ENCODE results near the gene TNFRSF1B. TPM values are rescaled to one million over a fixed set of nuclear protein-coding genes. Genes with fewer than 3 reads are reported as not detected.

Gene TNFRSF1B
- 9.9 TPM for total RNA-seq

- H3K36me3 ChIP-seq (ENCODE audit: control insufficient read depth in 3 of 3, insufficient read depth in 3 of 3, low read length in 3 of 3), result no peaks in the 10 kb centered on the region
- peaks cover 28 to 64% (median 47%) of the 10 kb centered on the region in 3 donors for H3K4me1 ChIP-seq (ENCODE audit: control insufficient read depth in 3 of 3, insufficient read depth in 3 of 3, low read length in 3 of 3)
- H3K9ac ChIP-seq (ENCODE audit: low read depth in 1 of 3, low read length in 3 of 3), result peak within 1 kb of the TSS; percentile 65 to 84 (median 83)
- peak within 1 kb of the TSS; percentile 75 to 76 (median 75) for H3K4me3 ChIP-seq (ENCODE audit: low read length in 3 of 3)
- H3K27ac ChIP-seq (ENCODE audit: low read depth, low read length), result peak within 1 kb of the TSS; percentile 83
- no peaks in the 10 kb centered on the region for H3K9me3 ChIP-seq (ENCODE audit: control insufficient read depth in 3 of 3, low read length in 3 of 3)
- H3K27me3 ChIP-seq (ENCODE audit: control insufficient read depth in 3 of 3, insufficient read depth in 3 of 3, low read length in 3 of 3), result no peaks in the 10 kb centered on the region
Observed at GRCh38 chr1:12166834-12167492, at the start of gene TNFRSF1B. Gene TNFRSF1B (plus strand): TSS chr1:12166991. CDS start chr1:12167092, 101 bp downstream.

DNA sequence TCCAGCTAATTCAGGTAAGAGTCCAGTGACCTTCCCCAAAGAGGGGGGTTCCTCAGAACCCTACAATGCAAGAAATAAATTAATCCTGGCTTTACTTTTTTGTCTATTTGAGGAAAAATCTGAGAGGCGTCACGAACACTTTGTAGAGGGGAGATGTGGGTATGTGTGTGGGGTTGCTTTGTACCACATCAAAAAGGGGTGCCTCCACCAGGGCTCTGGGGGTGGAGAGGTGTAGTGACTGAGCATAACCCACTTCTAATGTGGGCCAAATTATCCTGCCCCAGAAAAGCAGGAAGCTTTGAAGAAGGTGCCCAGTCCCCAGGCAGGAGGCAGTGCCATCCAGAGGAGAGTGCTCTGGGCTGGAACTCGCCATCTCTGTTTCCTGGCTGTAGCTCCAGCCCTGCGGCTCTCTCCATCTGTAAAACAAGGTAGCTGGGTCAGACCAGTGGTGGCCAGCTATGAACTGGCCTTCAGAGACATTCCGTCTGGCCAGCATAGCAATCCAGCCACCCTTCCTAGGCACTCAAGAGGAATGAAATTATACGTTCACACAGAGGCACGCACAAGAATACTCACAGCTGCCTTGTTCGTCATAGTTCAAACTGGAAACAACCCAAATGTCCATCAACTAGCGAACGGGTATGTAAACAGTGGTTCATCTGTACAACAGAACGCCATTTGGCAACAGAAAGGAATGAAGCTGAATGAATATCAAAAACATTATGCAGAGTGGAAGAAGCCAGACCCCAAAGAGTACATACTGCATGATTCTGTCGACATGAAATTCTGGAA is 45.4 kb upstream of the TNFRSF1B start:
- H3K9me3 ChIP-seq (ENCODE audit: control insufficient read depth in 3 of 3, low read length in 3 of 3), result no peaks in the 10 kb centered on the region
- no peak overlapping the region for H3K4me3 ChIP-seq (ENCODE audit: low read length in 3 of 3)
- H3K27ac ChIP-seq (ENCODE audit: low read depth, low read length), result no peak overlapping the region
- H3K36me3 ChIP-seq (ENCODE audit: control insufficient read depth in 3 of 3, insufficient read depth in 3 of 3, low read length in 3 of 3), result no peaks in the 10 kb centered on the region
- no peak overlapping the region for H3K9ac ChIP-seq (ENCODE audit: low read depth in 1 of 3, low read length in 3 of 3)
- peaks cover 8 to 16% (median 11%) of the 10 kb centered on the region in 3 donors for H3K4me1 ChIP-seq (ENCODE audit: control insufficient read depth in 3 of 3, insufficient read depth in 3 of 3, low read length in 3 of 3)
- no peaks in the 10 kb centered on the region for H3K27me3 ChIP-seq (ENCODE audit: control insufficient read depth in 3 of 3, insufficient read depth in 3 of 3, low read length in 3 of 3)

- Histone ChIP-seq H3K4me3 (ENCODE audit: low read length in 3 of 3) (no peak overlapping the region), H3K27ac (ENCODE audit: low read depth, low read length) (no peak overlapping the region), H3K36me3 (ENCODE audit: control insufficient read depth in 3 of 3, insufficient read depth in 3 of 3, low read length in 3 of 3) (no peaks in the 10 kb centered on the region), H3K4me1 (ENCODE audit: control insufficient read depth in 3 of 3, insufficient read depth in 3 of 3, low read length in 3 of 3) (peaks cover 8 to 26% (median 13%) of the 10 kb centered on the region in 3 donors), H3K9ac (ENCODE audit: low read depth in 1 of 3, low read length in 3 of 3) (no peak overlapping the region), H3K9me3 (ENCODE audit: control insufficient read depth in 3 of 3, low read length in 3 of 3) (no peaks in the 10 kb centered on the region), H3K27me3 (ENCODE audit: control insufficient read depth in 3 of 3, insufficient read depth in 3 of 3, low read length in 3 of 3) (no peaks in the 10 kb centered on the region)
Observed at GRCh38 chr1:12123172-12123571, 43.6 kb upstream of the TNFRSF1B start.

DNA sequence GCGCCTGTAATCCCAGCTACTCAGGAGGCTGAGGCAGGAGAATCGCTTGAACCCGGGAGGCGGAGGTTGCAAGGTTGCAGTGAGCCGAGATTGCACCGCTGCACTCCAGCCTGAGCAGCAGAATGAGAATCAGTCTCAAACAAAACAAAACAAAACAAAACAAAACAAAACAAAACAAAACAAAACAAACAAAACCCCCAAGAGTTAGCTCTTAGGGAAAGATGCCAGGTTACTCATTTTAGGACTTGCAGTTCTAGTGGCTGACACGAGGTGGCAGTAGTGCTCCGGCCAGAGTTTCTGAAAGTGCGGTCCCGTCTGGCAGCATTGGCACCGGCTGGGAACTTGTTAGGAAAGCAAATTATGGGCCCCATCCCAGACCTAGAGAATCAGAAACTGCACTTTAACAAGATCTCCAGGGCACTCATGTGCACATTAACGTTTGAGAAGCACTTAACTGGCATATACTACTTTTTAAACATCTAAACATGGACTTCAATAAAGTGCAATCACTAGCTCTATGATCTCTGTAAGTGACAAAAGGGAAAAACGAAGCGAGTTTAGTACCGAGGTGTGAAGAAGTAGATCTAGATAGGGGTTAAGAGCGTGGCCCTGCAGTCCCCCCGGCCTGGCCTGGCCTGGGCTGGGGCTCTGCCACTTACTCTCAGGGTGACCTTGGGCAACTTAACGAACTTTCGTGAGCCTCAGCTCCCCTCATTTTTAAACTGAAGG is 41.9 kb upstream of the TNFRSF1B start:
- H3K4me3 ChIP-seq (ENCODE audit: low read length in 3 of 3), result no peak overlapping the region
- peak overlapping the region; percentile 37 for H3K27ac ChIP-seq (ENCODE audit: low read depth, low read length)
- peak overlapping the region in 1 of 3 donors; percentile 17 for H3K9ac ChIP-seq (ENCODE audit: low read depth in 1 of 3, low read length in 3 of 3)
- H3K36me3 ChIP-seq (ENCODE audit: control insufficient read depth in 3 of 3, insufficient read depth in 3 of 3, low read length in 3 of 3), result no peaks in the 10 kb centered on the region
- H3K4me1 ChIP-seq (ENCODE audit: control insufficient read depth in 3 of 3, insufficient read depth in 3 of 3, low read length in 3 of 3), result peaks cover 8 to 26% (median 15%) of the 10 kb centered on the region in 3 donors
- no peaks in the 10 kb centered on the region for H3K9me3 ChIP-seq (ENCODE audit: control insufficient read depth in 3 of 3, low read length in 3 of 3)
- no peaks in the 10 kb centered on the region for H3K27me3 ChIP-seq (ENCODE audit: control insufficient read depth in 3 of 3, insufficient read depth in 3 of 3, low read length in 3 of 3)

- peaks cover 8 to 31% (median 15%) of the 10 kb centered on the region in 3 donors for H3K4me1 ChIP-seq (ENCODE audit: control insufficient read depth in 3 of 3, insufficient read depth in 3 of 3, low read length in 3 of 3)
- no peaks in the 10 kb centered on the region for H3K9me3 ChIP-seq (ENCODE audit: control insufficient read depth in 3 of 3, low read length in 3 of 3)
- H3K27ac ChIP-seq (ENCODE audit: low read depth, low read length), result peak overlapping the region; percentile 37
- no peaks in the 10 kb centered on the region for H3K36me3 ChIP-seq (ENCODE audit: control insufficient read depth in 3 of 3, insufficient read depth in 3 of 3, low read length in 3 of 3)
- peak overlapping the region in 2 of 3 donors; percentile 33 to 45 for H3K9ac ChIP-seq (ENCODE audit: low read depth in 1 of 3, low read length in 3 of 3)
- no peaks in the 10 kb centered on the region for H3K27me3 ChIP-seq (ENCODE audit: control insufficient read depth in 3 of 3, insufficient read depth in 3 of 3, low read length in 3 of 3)
- H3K4me3 ChIP-seq (ENCODE audit: low read length in 3 of 3), result peak overlapping the region; percentile 9 to 49 (median 38)
Observed at GRCh38 chr1:12125422-12126355, 41.1 kb upstream of the TNFRSF1B start.

DNA sequence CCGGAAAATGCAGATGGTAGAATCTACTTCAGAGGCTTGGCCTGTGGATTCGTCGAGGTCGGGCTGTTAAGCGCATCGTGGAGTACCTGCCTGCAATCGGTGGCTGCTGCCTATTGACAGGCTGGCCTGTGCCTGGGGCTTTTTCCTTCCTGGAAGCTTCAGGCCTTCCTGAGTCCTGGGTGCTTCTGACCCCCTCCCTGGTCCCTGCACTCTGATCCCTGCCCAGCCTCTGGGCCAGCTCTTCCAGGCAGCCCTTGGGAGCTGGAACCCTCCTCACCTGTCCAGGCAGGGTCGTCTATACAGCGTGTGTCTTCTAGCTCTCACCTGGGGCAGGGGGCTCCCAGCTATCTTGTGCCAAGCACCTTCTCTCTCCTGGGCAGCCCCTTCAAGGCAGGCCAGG is 40.0 kb upstream of the TNFRSF1B start:
- Histone ChIP-seq H3K9ac (ENCODE audit: low read depth in 1 of 3, low read length in 3 of 3) (peak overlapping the region in 1 of 3 donors; percentile 40), H3K27me3 (ENCODE audit: control insufficient read depth in 3 of 3, insufficient read depth in 3 of 3, low read length in 3 of 3) (no peaks in the 10 kb centered on the region), H3K27ac (ENCODE audit: low read depth, low read length) (peak overlapping the region; percentile 37), H3K36me3 (ENCODE audit: control insufficient read depth in 3 of 3, insufficient read depth in 3 of 3, low read length in 3 of 3) (no peaks in the 10 kb centered on the region), H3K4me3 (ENCODE audit: low read length in 3 of 3) (no peak overlapping the region), H3K4me1 (ENCODE audit: control insufficient read depth in 3 of 3, insufficient read depth in 3 of 3, low read length in 3 of 3) (peaks cover 8 to 33% (median 15%) of the 10 kb centered on the region in 3 donors), H3K9me3 (ENCODE audit: control insufficient read depth in 3 of 3, low read length in 3 of 3) (no peaks in the 10 kb centered on the region)

GRCh38 chr1:12127206-12127810 is 39.5 kb upstream of the TNFRSF1B start:
- no peaks in the 10 kb centered on the region for H3K27me3 ChIP-seq (ENCODE audit: control insufficient read depth in 3 of 3, insufficient read depth in 3 of 3, low read length in 3 of 3)
- H3K4me1 ChIP-seq (ENCODE audit: control insufficient read depth in 3 of 3, insufficient read depth in 3 of 3, low read length in 3 of 3), result peaks cover 11 to 36% (median 16%) of the 10 kb centered on the region in 3 donors

DNA sequence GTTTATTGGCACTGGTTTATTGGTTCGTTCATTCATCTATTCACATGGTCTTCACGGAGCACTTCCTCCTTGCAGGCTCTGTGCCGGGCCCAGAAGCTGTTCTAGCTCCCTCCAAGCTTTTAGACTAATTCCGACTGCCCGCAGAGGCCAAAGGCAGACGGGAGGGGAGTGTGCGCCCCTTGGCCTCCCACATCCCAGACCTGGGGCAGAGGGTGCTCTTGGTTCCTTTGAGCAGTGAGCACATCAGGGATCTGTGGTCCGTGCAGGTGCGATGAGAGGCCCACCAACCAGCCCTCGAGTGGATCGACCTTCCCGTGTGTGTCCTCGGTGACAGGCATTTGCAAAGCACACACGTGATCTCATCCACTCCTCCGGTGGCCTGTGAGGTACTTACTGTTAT is 38.7 kb upstream of the TNFRSF1B start:
- no peak overlapping the region for H3K4me3 ChIP-seq (ENCODE audit: low read length in 3 of 3)
- H3K27me3 ChIP-seq (ENCODE audit: control insufficient read depth in 3 of 3, insufficient read depth in 3 of 3, low read length in 3 of 3), result no peaks in the 10 kb centered on the region
- H3K9me3 ChIP-seq (ENCODE audit: control insufficient read depth in 3 of 3, low read length in 3 of 3), result no peaks in the 10 kb centered on the region
- H3K36me3 ChIP-seq (ENCODE audit: control insufficient read depth in 3 of 3, insufficient read depth in 3 of 3, low read length in 3 of 3), result no peaks in the 10 kb centered on the region
- peaks cover 13 to 36% (median 20%) of the 10 kb centered on the region in 3 donors for H3K4me1 ChIP-seq (ENCODE audit: control insufficient read depth in 3 of 3, insufficient read depth in 3 of 3, low read length in 3 of 3)
- H3K9ac ChIP-seq (ENCODE audit: low read depth in 1 of 3, low read length in 3 of 3), result no peak overlapping the region
- H3K27ac ChIP-seq (ENCODE audit: low read depth, low read length), result no peak overlapping the region

More at GRCh38 chr1:12127206-12127810, 39.5 kb upstream of the TNFRSF1B start:
- no peak overlapping the region for H3K9ac ChIP-seq (ENCODE audit: low read depth in 1 of 3, low read length in 3 of 3)
- H3K4me3 ChIP-seq (ENCODE audit: low read length in 3 of 3), result no peak overlapping the region
- no peak overlapping the region for H3K27ac ChIP-seq (ENCODE audit: low read depth, low read length)
- no peaks in the 10 kb centered on the region for H3K36me3 ChIP-seq (ENCODE audit: control insufficient read depth in 3 of 3, insufficient read depth in 3 of 3, low read length in 3 of 3)
- H3K9me3 ChIP-seq (ENCODE audit: control insufficient read depth in 3 of 3, low read length in 3 of 3), result no peaks in the 10 kb centered on the region

GRCh38 chr1:12129624-12130023 is 37.2 kb upstream of the TNFRSF1B start:
- Histone ChIP-seq H3K4me1 (ENCODE audit: control insufficient read depth in 3 of 3, insufficient read depth in 3 of 3, low read length in 3 of 3) (peaks cover 13 to 36% (median 20%) of the 10 kb centered on the region in 3 donors), H3K4me3 (ENCODE audit: low read length in 3 of 3) (no peak overlapping the region), H3K27ac (ENCODE audit: low read depth, low read length) (no peak overlapping the region), H3K36me3 (ENCODE audit: control insufficient read depth in 3 of 3, insufficient read depth in 3 of 3, low read length in 3 of 3) (no peaks in the 10 kb centered on the region), H3K9me3 (ENCODE audit: control insufficient read depth in 3 of 3, low read length in 3 of 3) (no peaks in the 10 kb centered on the region), H3K9ac (ENCODE audit: low read depth in 1 of 3, low read length in 3 of 3) (no peak overlapping the region), H3K27me3 (ENCODE audit: control insufficient read depth in 3 of 3, insufficient read depth in 3 of 3, low read length in 3 of 3) (no peaks in the 10 kb centered on the region)
